ENCODE measurements around the gene DLGAP4.
"Not testable (repeated sequence)": the region's sequence is repeated elsewhere in the genome, so short reads cannot be mapped to it uniquely, and the experiment has no call there.

DLGAP4 gene

GRCh38 chr20:36472637-36473090 lies 166.5 kb downstream of the DLGAP4 start:
- H3K4me3 ChIP-seq (ENCODE audit: low read length) = peak overlapping the region; percentile 32

GRCh38 chr20:36473164-36473563 lies 167.0 kb downstream of the DLGAP4 start:
- peak overlapping the region; percentile 86 for H3K27ac ChIP-seq (ENCODE audit: low read depth, low read length)

More at GRCh38 chr20:36472637-36473090, 166.5 kb downstream of the DLGAP4 start:
- Histone ChIP-seq H3K27ac (ENCODE audit: low read depth, low read length) (peak overlapping the region; percentile 86), H3K4me1 (ENCODE audit: control insufficient read depth, insufficient read depth, low read length) (peaks cover 46% of the 10 kb centered on the region), H3K9ac (ENCODE audit: low read length) (no peak overlapping the region), H3K36me3 (ENCODE audit: control insufficient read depth, insufficient read depth, low read length) (no peaks in the 10 kb centered on the region), H3K27me3 (ENCODE audit: control insufficient read depth, insufficient read depth, low read length) (no peaks in the 10 kb centered on the region)

GRCh38 chr20:36474563-36474962 lies 168.4 kb downstream of the DLGAP4 start:
- Histone ChIP-seq H3K9ac (ENCODE audit: low read length) (no peak overlapping the region), H3K27ac (ENCODE audit: low read depth, low read length) (peak overlapping the region; percentile 51), H3K4me3 (ENCODE audit: low read length) (no peak overlapping the region), H3K36me3 (ENCODE audit: control insufficient read depth, insufficient read depth, low read length) (no peaks in the 10 kb centered on the region), H3K27me3 (ENCODE audit: control insufficient read depth, insufficient read depth, low read length) (no peaks in the 10 kb centered on the region), H3K4me1 (ENCODE audit: control insufficient read depth, insufficient read depth, low read length) (peaks cover 33% of the 10 kb centered on the region)

More at GRCh38 chr20:36473164-36473563, 167.0 kb downstream of the DLGAP4 start:
- Histone ChIP-seq H3K27me3 (ENCODE audit: control insufficient read depth, insufficient read depth, low read length) (no peaks in the 10 kb centered on the region), H3K4me1 (ENCODE audit: control insufficient read depth, insufficient read depth, low read length) (peaks cover 41% of the 10 kb centered on the region), H3K9ac (ENCODE audit: low read length) (no peak overlapping the region), H3K36me3 (ENCODE audit: control insufficient read depth, insufficient read depth, low read length) (no peaks in the 10 kb centered on the region), H3K4me3 (ENCODE audit: low read length) (peak overlapping the region; percentile 32)

- H3K36me3 ChIP-seq (ENCODE audit: control insufficient read depth, insufficient read depth, low read length); H3K4me3 ChIP-seq (ENCODE audit: low read length); H3K9ac ChIP-seq (ENCODE audit: low read length); H3K27ac ChIP-seq (ENCODE audit: low read depth, low read length); H3K27me3 ChIP-seq (ENCODE audit: control insufficient read depth, insufficient read depth, low read length): not testable (repeated sequence)
- H3K4me1 ChIP-seq (ENCODE audit: control insufficient read depth, insufficient read depth, low read length) = peaks cover 31% of the 10 kb centered on the region
These were observed 168.9 kb downstream of the DLGAP4 start for GRCh38 chr20:36475054-36475453.

- H3K9ac ChIP-seq (ENCODE audit: low read length) = no peak overlapping the region
- H3K4me1 ChIP-seq (ENCODE audit: control insufficient read depth, insufficient read depth, low read length) = peaks cover 30% of the 10 kb centered on the region
- H3K27me3 ChIP-seq (ENCODE audit: control insufficient read depth, insufficient read depth, low read length) = no peaks in the 10 kb centered on the region
These were observed 171.3 kb downstream of the DLGAP4 start for GRCh38 chr20:36477475-36477874.

GRCh38 chr20:36478137-36478905 lies 172.2 kb downstream of the DLGAP4 start:
- H3K36me3 ChIP-seq (ENCODE audit: control insufficient read depth, insufficient read depth, low read length) = no peaks in the 10 kb centered on the region
- H3K27ac ChIP-seq (ENCODE audit: low read depth, low read length) = no peak overlapping the region
- no peak overlapping the region for H3K9ac ChIP-seq (ENCODE audit: low read length)
- H3K4me3 ChIP-seq (ENCODE audit: low read length) = no peak overlapping the region
- peaks cover 31% of the 10 kb centered on the region for H3K4me1 ChIP-seq (ENCODE audit: control insufficient read depth, insufficient read depth, low read length)
- H3K27me3 ChIP-seq (ENCODE audit: control insufficient read depth, insufficient read depth, low read length) = no peaks in the 10 kb centered on the region

More at GRCh38 chr20:36477475-36477874, 171.3 kb downstream of the DLGAP4 start:
- H3K4me3 ChIP-seq (ENCODE audit: low read length) = no peak overlapping the region
- H3K27ac ChIP-seq (ENCODE audit: low read depth, low read length) = no peak overlapping the region
- H3K36me3 ChIP-seq (ENCODE audit: control insufficient read depth, insufficient read depth, low read length) = no peaks in the 10 kb centered on the region

- no peaks in the 10 kb centered on the region for H3K36me3 ChIP-seq (ENCODE audit: control insufficient read depth, insufficient read depth, low read length)
- no peak overlapping the region for H3K27ac ChIP-seq (ENCODE audit: low read depth, low read length)
- no peaks in the 10 kb centered on the region for H3K27me3 ChIP-seq (ENCODE audit: control insufficient read depth, insufficient read depth, low read length)
- no peak overlapping the region for H3K4me3 ChIP-seq (ENCODE audit: low read length)
- no peak overlapping the region for H3K9ac ChIP-seq (ENCODE audit: low read length)
- peaks cover 34% of the 10 kb centered on the region for H3K4me1 ChIP-seq (ENCODE audit: control insufficient read depth, insufficient read depth, low read length)
These were observed 173.8 kb downstream of the DLGAP4 start for GRCh38 chr20:36479938-36480337.

GRCh38 chr20:36480456-36481048 lies 174.4 kb downstream of the DLGAP4 start:
- Histone ChIP-seq H3K27me3 (ENCODE audit: control insufficient read depth, insufficient read depth, low read length) (no peaks in the 10 kb centered on the region), H3K4me1 (ENCODE audit: control insufficient read depth, insufficient read depth, low read length) (peaks cover 34% of the 10 kb centered on the region), H3K36me3 (ENCODE audit: control insufficient read depth, insufficient read depth, low read length) (no peaks in the 10 kb centered on the region), H3K4me3 (ENCODE audit: low read length) (no peak overlapping the region), H3K9ac (ENCODE audit: low read length) (no peak overlapping the region), H3K27ac (ENCODE audit: low read depth, low read length) (no peak overlapping the region)

- Histone ChIP-seq H3K4me1 (ENCODE audit: control insufficient read depth, insufficient read depth, low read length) (peaks cover 34% of the 10 kb centered on the region), H3K9ac (ENCODE audit: low read length) (no peak overlapping the region), H3K4me3 (ENCODE audit: low read length) (no peak overlapping the region), H3K27me3 (ENCODE audit: control insufficient read depth, insufficient read depth, low read length) (no peaks in the 10 kb centered on the region), H3K27ac (ENCODE audit: low read depth, low read length) (no peak overlapping the region), H3K36me3 (ENCODE audit: control insufficient read depth, insufficient read depth, low read length) (no peaks in the 10 kb centered on the region)
These were observed 175.4 kb downstream of the DLGAP4 start for GRCh38 chr20:36481380-36482043.

GRCh38 chr20:36482044-36482473 lies 175.9 kb downstream of the DLGAP4 start:
- H3K4me1 ChIP-seq (ENCODE audit: control insufficient read depth, insufficient read depth, low read length) = peaks cover 37% of the 10 kb centered on the region
- no peaks in the 10 kb centered on the region for H3K27me3 ChIP-seq (ENCODE audit: control insufficient read depth, insufficient read depth, low read length)
- no peak overlapping the region for H3K27ac ChIP-seq (ENCODE audit: low read depth, low read length)
- no peaks in the 10 kb centered on the region for H3K36me3 ChIP-seq (ENCODE audit: control insufficient read depth, insufficient read depth, low read length)
- H3K4me3 ChIP-seq (ENCODE audit: low read length) = no peak overlapping the region
- no peak overlapping the region for H3K9ac ChIP-seq (ENCODE audit: low read length)

- H3K27me3 ChIP-seq (ENCODE audit: control insufficient read depth, insufficient read depth, low read length) = no peaks in the 10 kb centered on the region
- H3K4me3 ChIP-seq (ENCODE audit: low read length) = no peak overlapping the region
- no peak overlapping the region for H3K9ac ChIP-seq (ENCODE audit: low read length)
- peaks cover 37% of the 10 kb centered on the region for H3K4me1 ChIP-seq (ENCODE audit: control insufficient read depth, insufficient read depth, low read length)
- peak overlapping the region; percentile 30 for H3K27ac ChIP-seq (ENCODE audit: low read depth, low read length)
- no peaks in the 10 kb centered on the region for H3K36me3 ChIP-seq (ENCODE audit: control insufficient read depth, insufficient read depth, low read length)
These were observed 177.2 kb downstream of the DLGAP4 start for GRCh38 chr20:36483209-36483918.
